Parathyroid adenoma (tissue), 2 donors: ENCODE results near the gene SELL.

Experiments
- H2AFZ ChIP-seq: fragments of 300-600 bp; sonication (generic); one replicate; pipeline ENCODE4 v1.7.0; 2017; ENCODE audit warnings: antibody characterized with exemption, mild to moderate bottlenecking
- H3K27ac ChIP-seq: fragments of 300-600 bp; sonication (generic); one replicate; pipeline ENCODE4 v1.7.0; 2017
- H3K27me3 ChIP-seq: fragments of 300-600 bp; sonication (generic); one replicate; pipeline ENCODE4 v1.7.0; 2017; ENCODE audit warnings: low read length; ENCODE audit not compliant: control insufficient read depth, insufficient read depth
- H3K36me3 ChIP-seq: fragments of 300-600 bp; sonication (generic); one replicate; pipeline ENCODE4 v1.7.0; 2017; ENCODE audit warnings: low read length; ENCODE audit not compliant: control insufficient read depth, insufficient read depth
- H3K4me1 ChIP-seq: fragments of 300-600 bp; sonication (generic); one replicate; pipeline ENCODE4 v1.7.0; 2017; ENCODE audit warnings: control low read depth
- H3K4me2 ChIP-seq: fragments of 300-600 bp; sonication (generic); one replicate; pipeline ENCODE4 v1.7.0; 2017; ENCODE audit warnings: low read length
- H3K4me3 ChIP-seq: fragments of 300-600 bp; sonication (generic); one replicate; pipeline ENCODE4 v1.7.0; 2017; ENCODE audit warnings: low read depth, low read length
- H3K79me2 ChIP-seq: fragments of 300-600 bp; sonication (generic); one replicate; pipeline ENCODE4 v1.7.0; 2017; ENCODE audit warnings: control low read depth
- H3K9ac ChIP-seq: fragments of 300-600 bp; sonication (generic); one replicate; pipeline ENCODE4 v1.7.0; 2017; ENCODE audit warnings: mild to moderate bottlenecking
- H3K9me3 ChIP-seq: fragments of 300-600 bp; sonication (generic); one replicate; pipeline ENCODE4 v1.7.0; 2017; ENCODE audit warnings: low read length; ENCODE audit not compliant: control insufficient read depth
- TF ChIP-seq, protein P1 (sequence below): fragments of 300-600 bp; sonication (generic); IDR thresholded peaks from one replicate; pipeline ENCODE4 v1.7.0; 2017; ENCODE audit warnings: antibody characterized with exemption, mild to moderate bottlenecking
- donor health status: primary hyperparathyroidism.

SELL gene

GRCh38 chr1:169699707-169700106 is 11.7 kb downstream of the SELL start:
- no peak overlapping the region for H3K9ac ChIP-seq
- H3K27me3 ChIP-seq, result no peaks in the 10 kb centered on the region
- no peaks in the 10 kb centered on the region for H3K36me3 ChIP-seq
- no peak overlapping the region for H3K4me3 ChIP-seq
- no peak overlapping the region for H2AFZ ChIP-seq
- TF ChIP-seq, protein P1, sequence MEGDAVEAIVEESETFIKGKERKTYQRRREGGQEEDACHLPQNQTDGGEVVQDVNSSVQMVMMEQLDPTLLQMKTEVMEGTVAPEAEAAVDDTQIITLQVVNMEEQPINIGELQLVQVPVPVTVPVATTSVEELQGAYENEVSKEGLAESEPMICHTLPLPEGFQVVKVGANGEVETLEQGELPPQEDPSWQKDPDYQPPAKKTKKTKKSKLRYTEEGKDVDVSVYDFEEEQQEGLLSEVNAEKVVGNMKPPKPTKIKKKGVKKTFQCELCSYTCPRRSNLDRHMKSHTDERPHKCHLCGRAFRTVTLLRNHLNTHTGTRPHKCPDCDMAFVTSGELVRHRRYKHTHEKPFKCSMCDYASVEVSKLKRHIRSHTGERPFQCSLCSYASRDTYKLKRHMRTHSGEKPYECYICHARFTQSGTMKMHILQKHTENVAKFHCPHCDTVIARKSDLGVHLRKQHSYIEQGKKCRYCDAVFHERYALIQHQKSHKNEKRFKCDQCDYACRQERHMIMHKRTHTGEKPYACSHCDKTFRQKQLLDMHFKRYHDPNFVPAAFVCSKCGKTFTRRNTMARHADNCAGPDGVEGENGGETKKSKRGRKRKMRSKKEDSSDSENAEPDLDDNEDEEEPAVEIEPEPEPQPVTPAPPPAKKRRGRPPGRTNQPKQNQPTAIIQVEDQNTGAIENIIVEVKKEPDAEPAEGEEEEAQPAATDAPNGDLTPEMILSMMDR, result no peak
- no peaks in the 10 kb centered on the region for H3K9me3 ChIP-seq
- no peak overlapping the region for H3K4me2 ChIP-seq
- no peak overlapping the region for H3K27ac ChIP-seq
- no peaks in the 10 kb centered on the region for H3K79me2 ChIP-seq
- peaks cover 4% of the 10 kb centered on the region for H3K4me1 ChIP-seq

- no peak overlapping the region for H3K4me3 ChIP-seq
- H3K4me1 ChIP-seq, result no peaks in the 10 kb centered on the region
- H3K79me2 ChIP-seq, result no peaks in the 10 kb centered on the region
- no peak overlapping the region for H3K4me2 ChIP-seq
- no peak overlapping the region for H3K9ac ChIP-seq
- TF ChIP-seq, protein P1, result no peak
- no peak overlapping the region for H3K27ac ChIP-seq
- H3K9me3 ChIP-seq, result no peaks in the 10 kb centered on the region
- H2AFZ ChIP-seq, result no peak overlapping the region
- H3K27me3 ChIP-seq, result no peaks in the 10 kb centered on the region
- H3K36me3 ChIP-seq, result no peaks in the 10 kb centered on the region
Observed at GRCh38 chr1:169698976-169699375, 12.4 kb downstream of the SELL start.

- Histone ChIP-seq H3K9ac (no peak overlapping the region), H3K4me1 (no peaks in the 10 kb centered on the region), H3K27me3 (no peaks in the 10 kb centered on the region), H3K4me2 (no peak overlapping the region), H3K9me3 (no peaks in the 10 kb centered on the region), H2AFZ (no peak overlapping the region), H3K27ac (no peak overlapping the region), H3K36me3 (no peaks in the 10 kb centered on the region), H3K4me3 (no peak overlapping the region), H3K79me2 (no peaks in the 10 kb centered on the region)
- TF ChIP-seq, protein P1, result no peak
Observed at GRCh38 chr1:169697755-169698154, 13.7 kb downstream of the SELL start.

- H3K27me3 ChIP-seq, result no peaks in the 10 kb centered on the region
- H3K79me2 ChIP-seq, result no peaks in the 10 kb centered on the region
- TF ChIP-seq, protein P1, result no peak
- no peak overlapping the region for H3K9ac ChIP-seq
- no peak overlapping the region for H3K4me2 ChIP-seq
- no peak overlapping the region for H2AFZ ChIP-seq
- H3K4me1 ChIP-seq, result no peaks in the 10 kb centered on the region
- no peaks in the 10 kb centered on the region for H3K9me3 ChIP-seq
- no peak overlapping the region for H3K4me3 ChIP-seq
- H3K36me3 ChIP-seq, result no peaks in the 10 kb centered on the region
- no peak overlapping the region for H3K27ac ChIP-seq
Observed at GRCh38 chr1:169696273-169697100, 14.9 kb downstream of the SELL start.
